Heart left ventricle (tissue), 16 donors: ENCODE measurements around the gene FAM131A. TPM values are rescaled to one million over a fixed set of nuclear protein-coding genes. Genes with fewer than 3 reads are reported as not detected.
A peak's percentile ranks its signal among the peaks of the same experiment; 100 is the strongest.

Source experiments
- ATAC-seq, 4 donors: fragments of 200-7000 bp; cut with Tn5 transposase; one replicate each; pipeline ENCODE4 v1.9.1; 2020 to 2022; ENCODE audit warnings: moderate library complexity in 4 of 4, mild to moderate bottlenecking in 3 of 4, moderate number of reproducible peaks in 1 of 4
- DNase-seq, 5 donors: peaks; one replicate each; pipeline ENCODE4 v3.0.0-alpha.2; 2020
- H3K27ac ChIP-seq, 12 donors: fragments of 200-600 bp; sonication (generic) in 4 of 12; one replicate each; pipeline versions ENCODE4 v1.5.0 to v1.8.0; 2016 to 2022; ENCODE audit warnings: mild to moderate bottlenecking in 2 of 12
- H3K27me3 ChIP-seq, 9 donors: fragments of 200-600 bp; sonication (generic) in 2 of 9; one replicate each; pipeline versions ENCODE4 v1.5.1 to v1.8.0; 2016 to 2022; ENCODE audit warnings: mild to moderate bottlenecking in 3 of 9
- H3K36me3 ChIP-seq, 9 donors: fragments of 200-600 bp; sonication (generic) in 2 of 9; one replicate each; pipeline versions ENCODE4 v1.5.0 to v1.8.0; 2018 to 2022; ENCODE audit warnings: mild to moderate bottlenecking in 2 of 9
- H3K4me1 ChIP-seq, 12 donors: fragments of 200-600 bp; sonication (generic) in 4 of 12; one replicate each; pipeline versions ENCODE4 v1.5.0 to v1.8.0; 2016 to 2022; ENCODE audit warnings: mild to moderate bottlenecking in 3 of 12
- H3K4me3 ChIP-seq, 12 donors: fragments of 200-600 bp; sonication (generic) in 4 of 12; one replicate each; pipeline versions ENCODE4 v1.5.0 to v1.8.0; 2017 to 2022; ENCODE audit warnings: mild to moderate bottlenecking in 9 of 12, moderate library complexity in 4 of 12
- H3K9me3 ChIP-seq, 12 donors: fragments of 200-600 bp; sonication (generic) in 4 of 12; one replicate each; pipeline versions ENCODE4 v1.5.0 to v1.8.0; 2016 to 2022; ENCODE audit warnings: mild to moderate bottlenecking in 1 of 12
- POLR2A ChIP-seq, 2 donors: fragments of 450-650 bp; IDR thresholded peaks; one replicate each; pipeline ENCODE4 v1.6.1; 2017; ENCODE audit warnings: antibody characterized with exemption in 2 of 2, mild to moderate bottlenecking in 2 of 2, moderate library complexity in 2 of 2
- WGBS, 4 donors: extraction: QIAGEN DNeasy Blood & Tissue Kit in 2 of 4; methylation state at CpG; one replicate each; pipeline versions ENCODE4 v1.1.5 to v1.1.7; 2013 to 2018; 5-methylcytosine and 5-hydroxymethylcytosine counted together
- intact Hi-C, 10 donors: fragments of 100-400 bp; cut with DNase I; formaldehyde crosslinking; loops; one replicate each; pipeline versions ENCODE4 v1.11.1 to v1.14.2; 2022
- polyA plus RNA-seq, 2 donors: library from polyadenylated mRNA; stranded (reverse); fragments of 200-250 nt; gene quantifications; one replicate each; pipeline ENCODE4 v1.2.3, GENCODE V29; 2013
- total RNA-seq, 9 donors: library from RNA; depleted of rRNA in 2 of 9; stranded (reverse); fragments of >200 nt in 2 of 9; fragmentation: NEBNext Ultra II Directional in 3 of 9; extraction: Animal tissue kit (Norgen Biotek cat#: 25700) in 3 of 9; gene quantifications; one replicate each; pipeline versions ENCODE4 v1.1.0 to v1.2.4, GENCODE V29; 2016 to 2023
- TF ChIP-seq, protein P1 (sequence below), 12 donors: fragments of 200-600 bp; sonication (generic) in 4 of 12; IDR thresholded peaks; one replicate each; pipeline versions ENCODE4 v1.5.0 to v1.8.0; 2018 to 2022; ENCODE audit warnings: antibody characterized with exemption in 12 of 12, mild to moderate bottlenecking in 5 of 12
- donor health status: ischemic (EF 13 %, LVEDD 7.1; RV severe dilation, severe dysfunction).
- donor health status: healthy with polysubstance abuse.
- donor health status: DM: no; HTN: yes; CAD: no.
- donor health status: DM: no; HTN: no; CAD: no.
- donor health status: ischemic (EF 25% LVEDD 6.9; RV normal size, moderate dysfunction).
- donor health status: ischemic (EF 25% LVEDD 5.7; RV mildly dilated, moderate dysfunction).
- donor health status: healthy.
- donor health status: DM: yes; HTN: yes; CAD: no.
- donor health status: ischemic (EF 35%, LVEDD 5.7; RV mildly dilated, moderate dysfunction).
- donor health status: nonischemic (EF 11% LVEDD 7.7; RV severe dilation, severe dysfunction).
- donor health status: DM: yes; HTN: yes; CAD: no.
- donor health status: PGD.
- donor health status: ischemic (EF 29% LVEDD 5.4; RV normal size, mild dysfunction).
- donor health status: nonischemic (EF 23%, LVEDD 6.1; RV moderate dilation, normal function).

FAM131A gene
- total and polyA plus RNA-seq, 11 donors, result 21.9 to 53.2 (median 30.9) TPM

DNA sequence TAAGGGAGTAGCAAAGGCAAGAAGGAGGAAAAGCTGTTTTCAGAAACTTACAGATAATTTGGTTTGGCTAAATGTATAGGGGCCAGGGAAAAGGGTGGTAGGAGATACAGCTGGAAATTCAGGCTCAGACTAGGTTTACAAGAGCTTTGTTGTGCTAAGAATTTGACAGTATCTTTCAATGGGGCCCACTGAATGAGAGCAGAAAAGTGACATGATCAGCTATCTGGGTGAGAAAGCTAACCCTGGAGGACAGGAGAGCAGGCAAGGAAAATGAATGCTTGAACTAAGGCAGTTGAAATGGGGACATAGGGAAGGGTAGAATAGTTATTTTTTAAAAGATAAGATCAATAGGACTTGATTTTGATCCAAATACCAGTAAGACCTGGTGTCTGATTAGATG lies 25.8 kb upstream of the FAM131A start:
- Histone ChIP-seq H3K4me1 (peaks cover 0 to 17% (median 11%) of the 10 kb centered on the region in 12 donors), H3K36me3 (peaks cover 0 to 32% (median 28%) of the 10 kb centered on the region in 9 donors), H3K4me3 (no peak overlapping the region), H3K27ac (no peak overlapping the region), H3K27me3 (no peaks in the 10 kb centered on the region), H3K9me3 (no peaks in the 10 kb centered on the region)
- TF ChIP-seq, protein P1, sequence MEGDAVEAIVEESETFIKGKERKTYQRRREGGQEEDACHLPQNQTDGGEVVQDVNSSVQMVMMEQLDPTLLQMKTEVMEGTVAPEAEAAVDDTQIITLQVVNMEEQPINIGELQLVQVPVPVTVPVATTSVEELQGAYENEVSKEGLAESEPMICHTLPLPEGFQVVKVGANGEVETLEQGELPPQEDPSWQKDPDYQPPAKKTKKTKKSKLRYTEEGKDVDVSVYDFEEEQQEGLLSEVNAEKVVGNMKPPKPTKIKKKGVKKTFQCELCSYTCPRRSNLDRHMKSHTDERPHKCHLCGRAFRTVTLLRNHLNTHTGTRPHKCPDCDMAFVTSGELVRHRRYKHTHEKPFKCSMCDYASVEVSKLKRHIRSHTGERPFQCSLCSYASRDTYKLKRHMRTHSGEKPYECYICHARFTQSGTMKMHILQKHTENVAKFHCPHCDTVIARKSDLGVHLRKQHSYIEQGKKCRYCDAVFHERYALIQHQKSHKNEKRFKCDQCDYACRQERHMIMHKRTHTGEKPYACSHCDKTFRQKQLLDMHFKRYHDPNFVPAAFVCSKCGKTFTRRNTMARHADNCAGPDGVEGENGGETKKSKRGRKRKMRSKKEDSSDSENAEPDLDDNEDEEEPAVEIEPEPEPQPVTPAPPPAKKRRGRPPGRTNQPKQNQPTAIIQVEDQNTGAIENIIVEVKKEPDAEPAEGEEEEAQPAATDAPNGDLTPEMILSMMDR (IDR thresholded peaks at IDR 0.05), result no peak
- no peak for TF ChIP-seq POLR2A (IDR thresholded peaks at IDR 0.05)
- no peak for ATAC-seq
- intact Hi-C loops, result loop anchor here in 3 of 10 donors (10.0 kb wide), 3 partner anchors 53 to 137 kb away; partner anchors contain the start of genes ABCF3 (in 2 of the 3), AP2M1 (in 1 of the 3), CLCN2 (in 1 of the 3) and POLR2H (in 1 of the 3)
- no peak for DNase-seq

DNA sequence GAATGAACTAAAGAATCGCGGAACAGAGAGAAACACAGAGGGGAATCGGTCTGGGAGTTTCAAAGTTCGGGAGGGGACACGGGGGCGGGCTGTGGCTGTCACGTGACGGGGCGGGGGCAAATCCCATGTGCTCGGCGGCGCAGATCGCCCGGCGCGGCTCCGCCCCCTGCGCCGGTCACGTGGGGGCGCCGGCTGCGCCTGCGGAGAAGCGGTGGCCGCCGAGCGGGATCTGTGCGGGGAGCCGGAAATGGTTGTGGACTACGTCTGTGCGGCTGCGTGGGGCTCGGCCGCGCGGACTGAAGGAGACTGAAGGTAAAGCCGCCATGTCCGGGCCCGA lies 23.1 kb upstream of the FAM131A start, which contains the start of gene EIF4G1:
TSS of gene EIF4G1 (plus strand) at position 244 of the 337 bp plus-strand sequence. CDS start 1,191 bp downstream, outside the sequence.
- H3K27me3 ChIP-seq, result no peaks in the 10 kb centered on the region
- H3K27ac ChIP-seq, result peak within 1 kb of the TSS; percentile 89 to 99 (median 96)
- TF ChIP-seq POLR2A (IDR thresholded peaks at IDR 0.05), result peak in 1 of 2 donors; percentile 31
- TF ChIP-seq, protein P1 (IDR thresholded peaks at IDR 0.05), result no peak
- intact Hi-C loops, result loop anchor here in 6 of 10 donors (1.0 to 10.0 kb wide), 6 partner anchors 15 to 140 kb away; partner anchors contain the start of genes FAM131A (in 3 of the 6), ABCF3 (in 2 of the 6), PSMD2 (in 2 of the 6) and AP2M1 (in 1 of the 6)
- peaks cover 0 to 28% (median 22%) of the 10 kb centered on the region in 9 donors for H3K36me3 ChIP-seq
- H3K4me1 ChIP-seq, result peaks cover 0 to 43% (median 37%) of the 10 kb centered on the region in 12 donors
- H3K9me3 ChIP-seq, result no peaks in the 10 kb centered on the region
- ATAC-seq (peak; percentile 79 to 91 (median 86)), DNase-seq (peak; percentile 96 to 98 (median 96))
- WGBS, 4 donors, result 0% methylated on average over 16 to 40 of the region's 40 CpGs
- peak within 1 kb of the TSS; percentile 46 to 92 (median 88) for H3K4me3 ChIP-seq

DNA sequence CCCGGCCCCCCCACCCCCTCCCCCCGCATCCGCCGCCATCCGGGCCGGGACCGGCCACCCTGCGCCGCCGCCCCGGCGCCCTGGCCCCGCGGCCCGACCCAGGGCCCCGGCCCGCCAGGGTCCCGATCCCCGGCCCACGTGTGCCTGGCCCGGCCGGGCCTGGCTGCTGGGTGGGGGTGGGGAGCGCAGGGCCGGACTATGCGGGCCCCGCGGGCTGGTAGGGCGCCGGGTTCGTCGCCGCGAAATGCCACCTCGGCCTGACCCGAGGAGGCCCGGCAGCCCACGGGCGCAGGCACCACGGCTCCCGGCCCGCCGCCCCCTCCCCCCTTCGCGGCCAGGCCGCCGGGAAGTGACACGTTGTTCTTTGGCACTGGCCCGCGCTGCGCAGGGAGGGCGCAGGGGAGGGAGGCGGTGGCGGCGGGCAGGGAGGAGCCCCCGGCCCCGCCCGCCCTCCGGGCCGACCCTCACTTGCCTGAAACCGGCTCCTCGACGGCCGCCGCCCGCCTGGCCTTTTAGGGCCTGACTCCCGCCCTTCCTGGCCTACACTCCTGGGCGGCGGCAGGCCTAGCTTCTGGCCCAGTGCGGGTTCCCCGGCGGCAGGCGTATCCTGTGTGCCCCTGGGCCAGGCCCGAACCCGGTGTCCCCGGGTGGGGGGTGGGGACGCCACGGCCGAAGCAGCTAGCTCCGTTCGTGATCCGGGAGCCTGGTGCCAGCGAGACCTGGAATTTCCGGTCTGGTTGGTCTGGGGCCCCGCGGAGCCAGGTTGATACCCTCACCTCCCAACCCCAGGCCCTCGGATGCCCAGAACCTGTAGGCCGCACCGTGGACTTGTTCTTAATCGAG lies 22.5 kb upstream of the FAM131A start:
- Histone ChIP-seq H3K27me3 (no peaks in the 10 kb centered on the region), H3K4me3 (peak overlapping the region; percentile 46 to 92 (median 88)), H3K4me1 (peaks cover 0 to 48% (median 43%) of the 10 kb centered on the region in 12 donors), H3K27ac (peak overlapping the region; percentile 89 to 99 (median 96)), H3K36me3 (peaks cover 0 to 31% (median 20%) of the 10 kb centered on the region in 9 donors), H3K9me3 (no peaks in the 10 kb centered on the region)
- 0 to 2% (median 1%) methylated on average over 36 to 89 of the region's 89 CpGs for WGBS, 4 donors
- TF ChIP-seq, protein P1 (IDR thresholded peaks at IDR 0.05), result no peak
- peak in 1 of 2 donors; percentile 49 for TF ChIP-seq POLR2A (IDR thresholded peaks at IDR 0.05)
- DNase-seq (peak; percentile 89 to 94 (median 92)), ATAC-seq (peak; percentile 50 to 87 (median 81))
- intact Hi-C loops, result loop anchor here in 6 of 10 donors (1.0 to 10.0 kb wide), 7 partner anchors 16 to 140 kb away; partner anchors contain the start of genes FAM131A (in 3 of the 6), ABCF3 (in 2 of the 6), PSMD2 (in 2 of the 6) and AP2M1 (in 1 of the 6)

DNA sequence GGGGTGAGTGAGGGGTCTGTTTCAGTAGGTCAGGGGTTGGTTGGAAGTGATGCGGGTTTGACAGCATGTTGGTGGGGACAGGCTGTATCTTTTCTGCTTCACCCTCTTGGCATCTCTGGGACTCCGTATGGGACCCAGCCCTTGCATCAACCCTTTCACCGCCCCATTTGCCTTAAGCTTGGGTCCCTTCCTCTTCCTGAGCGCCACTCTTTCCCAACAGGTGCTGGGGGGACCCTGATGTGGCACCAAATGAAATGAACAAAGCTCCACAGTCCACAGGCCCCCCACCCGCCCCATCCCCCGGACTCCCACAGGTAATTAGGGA lies 21.9 kb upstream of the FAM131A start:
- ATAC-seq, result no peak
- no peak for DNase-seq
- WGBS, 4 donors, result 10 to 37% (median 12%) methylated on average over 3 to 6 of the region's 6 CpGs
- TF ChIP-seq POLR2A (IDR thresholded peaks at IDR 0.05), result no peak
- TF ChIP-seq, protein P1 (IDR thresholded peaks at IDR 0.05), result no peak
- Histone ChIP-seq H3K4me1 (peaks cover 4 to 54% (median 49%) of the 10 kb centered on the region in 12 donors), H3K4me3 (peak overlapping the region; percentile 46 to 92 (median 88)), H3K9me3 (no peaks in the 10 kb centered on the region), H3K27me3 (no peaks in the 10 kb centered on the region), H3K36me3 (peaks cover 0 to 36% (median 23%) of the 10 kb centered on the region in 9 donors), H3K27ac (peak overlapping the region; percentile 89 to 99 (median 96))
- intact Hi-C loops, result loop anchor here in 6 of 10 donors (2.0 to 10.0 kb wide), 6 partner anchors 21 to 141 kb away; partner anchors contain the start of genes FAM131A (in 3 of the 6), ABCF3 (in 2 of the 6), AP2M1 (in 1 of the 6) and CLCN2 (in 1 of the 6)
